ENCODE data around the gene DTD1.

Gene DTD1

DNA sequence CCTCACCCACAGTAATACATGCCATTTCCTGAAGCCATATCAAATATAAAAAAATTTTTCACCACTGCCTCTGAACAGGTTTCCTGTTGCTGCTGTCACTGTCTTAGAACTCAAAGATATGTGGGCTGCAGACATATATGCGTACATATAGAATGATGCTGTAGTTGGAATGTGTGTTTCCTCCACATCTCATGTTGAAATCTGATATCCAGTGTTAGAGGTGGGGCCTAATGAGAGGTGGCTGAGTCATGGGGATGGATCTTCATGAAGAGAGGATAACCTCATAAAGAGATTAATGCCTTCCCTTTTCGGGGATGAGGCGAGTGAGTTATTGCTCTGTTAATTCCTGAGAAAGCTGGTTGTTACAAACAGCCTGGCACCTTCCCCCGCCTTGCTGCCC, 218.0 kb downstream of the DTD1 start:
- POLR2A ChIA-PET = no interaction called here
- TF ChIP-seq ZNF366 (tag by site-specific recombination; conservative IDR thresholded peaks at IDR 0.05) (peak; percentile 60; the same call in 1 of the 2 replicates), ELK4 (IDR thresholded peaks at IDR 0.05; ENCODE audit: borderline replicate concordance, low read depth, low read length) (no peak), PRDM1 (tag by site-specific recombination; IDR thresholded peaks at IDR 0.05) (0 out of 2 replicates have a peak, but pooled peaks have one; percentile 12), SP7 (tag by site-specific recombination; IDR thresholded peaks at IDR 0.05) (peak; percentile 84), SCRT2 (tag by site-specific recombination; IDR thresholded peaks at IDR 0.05) (0 out of 2 replicates have a peak, but pooled peaks have one; percentile 14), KLF8 (tag by site-specific recombination; IDR thresholded peaks at IDR 0.05) (0 out of 2 replicates have a peak, but pooled peaks have one; percentile 40), ZNF214 (tag by site-specific recombination; IDR thresholded peaks at IDR 0.05; ENCODE audit: borderline replicate concordance) (no peak), PRDM10 (tag by site-specific recombination; IDR thresholded peaks at IDR 0.05) (peak; percentile 60), ZNF157 (tag by site-specific recombination; IDR thresholded peaks at IDR 0.05) (no peak)
- TF ChIP-seq, protein P1, sequence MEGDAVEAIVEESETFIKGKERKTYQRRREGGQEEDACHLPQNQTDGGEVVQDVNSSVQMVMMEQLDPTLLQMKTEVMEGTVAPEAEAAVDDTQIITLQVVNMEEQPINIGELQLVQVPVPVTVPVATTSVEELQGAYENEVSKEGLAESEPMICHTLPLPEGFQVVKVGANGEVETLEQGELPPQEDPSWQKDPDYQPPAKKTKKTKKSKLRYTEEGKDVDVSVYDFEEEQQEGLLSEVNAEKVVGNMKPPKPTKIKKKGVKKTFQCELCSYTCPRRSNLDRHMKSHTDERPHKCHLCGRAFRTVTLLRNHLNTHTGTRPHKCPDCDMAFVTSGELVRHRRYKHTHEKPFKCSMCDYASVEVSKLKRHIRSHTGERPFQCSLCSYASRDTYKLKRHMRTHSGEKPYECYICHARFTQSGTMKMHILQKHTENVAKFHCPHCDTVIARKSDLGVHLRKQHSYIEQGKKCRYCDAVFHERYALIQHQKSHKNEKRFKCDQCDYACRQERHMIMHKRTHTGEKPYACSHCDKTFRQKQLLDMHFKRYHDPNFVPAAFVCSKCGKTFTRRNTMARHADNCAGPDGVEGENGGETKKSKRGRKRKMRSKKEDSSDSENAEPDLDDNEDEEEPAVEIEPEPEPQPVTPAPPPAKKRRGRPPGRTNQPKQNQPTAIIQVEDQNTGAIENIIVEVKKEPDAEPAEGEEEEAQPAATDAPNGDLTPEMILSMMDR (tag by site-specific recombination; IDR thresholded peaks at IDR 0.05) = no peak
- TF ChIP-seq, protein P2, sequence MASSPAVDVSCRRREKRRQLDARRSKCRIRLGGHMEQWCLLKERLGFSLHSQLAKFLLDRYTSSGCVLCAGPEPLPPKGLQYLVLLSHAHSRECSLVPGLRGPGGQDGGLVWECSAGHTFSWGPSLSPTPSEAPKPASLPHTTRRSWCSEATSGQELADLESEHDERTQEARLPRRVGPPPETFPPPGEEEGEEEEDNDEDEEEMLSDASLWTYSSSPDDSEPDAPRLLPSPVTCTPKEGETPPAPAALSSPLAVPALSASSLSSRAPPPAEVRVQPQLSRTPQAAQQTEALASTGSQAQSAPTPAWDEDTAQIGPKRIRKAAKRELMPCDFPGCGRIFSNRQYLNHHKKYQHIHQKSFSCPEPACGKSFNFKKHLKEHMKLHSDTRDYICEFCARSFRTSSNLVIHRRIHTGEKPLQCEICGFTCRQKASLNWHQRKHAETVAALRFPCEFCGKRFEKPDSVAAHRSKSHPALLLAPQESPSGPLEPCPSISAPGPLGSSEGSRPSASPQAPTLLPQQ (tag by site-specific recombination; IDR thresholded peaks at IDR 0.05) = 0 out of 2 replicates have a peak, but pooled peaks have one; percentile 19
- TF ChIP-seq, protein P3, sequence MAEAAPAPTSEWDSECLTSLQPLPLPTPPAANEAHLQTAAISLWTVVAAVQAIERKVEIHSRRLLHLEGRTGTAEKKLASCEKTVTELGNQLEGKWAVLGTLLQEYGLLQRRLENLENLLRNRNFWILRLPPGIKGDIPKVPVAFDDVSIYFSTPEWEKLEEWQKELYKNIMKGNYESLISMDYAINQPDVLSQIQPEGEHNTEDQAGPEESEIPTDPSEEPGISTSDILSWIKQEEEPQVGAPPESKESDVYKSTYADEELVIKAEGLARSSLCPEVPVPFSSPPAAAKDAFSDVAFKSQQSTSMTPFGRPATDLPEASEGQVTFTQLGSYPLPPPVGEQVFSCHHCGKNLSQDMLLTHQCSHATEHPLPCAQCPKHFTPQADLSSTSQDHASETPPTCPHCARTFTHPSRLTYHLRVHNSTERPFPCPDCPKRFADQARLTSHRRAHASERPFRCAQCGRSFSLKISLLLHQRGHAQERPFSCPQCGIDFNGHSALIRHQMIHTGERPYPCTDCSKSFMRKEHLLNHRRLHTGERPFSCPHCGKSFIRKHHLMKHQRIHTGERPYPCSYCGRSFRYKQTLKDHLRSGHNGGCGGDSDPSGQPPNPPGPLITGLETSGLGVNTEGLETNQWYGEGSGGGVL (tag by site-specific recombination; IDR thresholded peaks at IDR 0.05) = 0 out of 2 replicates have a peak, but pooled peaks have one; percentile 12
- H3K4me1 ChIP-seq (ENCODE audit: control insufficient read depth, insufficient read depth, low read length) = no peaks in the 10 kb centered on the region
- no peaks in the 10 kb centered on the region for H3K36me3 ChIP-seq (ENCODE audit: control insufficient read depth in 2 of 2, insufficient read depth in 1 of 2, low read length in 2 of 2)
- H3K4me3 ChIP-seq (ENCODE audit: low read depth, low read length) = no peak overlapping the region
- no peak overlapping the region for H3K27ac ChIP-seq (ENCODE audit: extremely low read depth, low read depth, low read length)
- CTCF ChIA-PET = interaction anchor here (0.6 kb wide), 1 partner anchor 84 kb away, joined by 5 read pairs; no protein-coding TSS in a partner anchor
- H3K9me3 ChIP-seq (ENCODE audit: control insufficient read depth, insufficient read depth, low read depth, low read length) = no peaks in the 10 kb centered on the region

DNA sequence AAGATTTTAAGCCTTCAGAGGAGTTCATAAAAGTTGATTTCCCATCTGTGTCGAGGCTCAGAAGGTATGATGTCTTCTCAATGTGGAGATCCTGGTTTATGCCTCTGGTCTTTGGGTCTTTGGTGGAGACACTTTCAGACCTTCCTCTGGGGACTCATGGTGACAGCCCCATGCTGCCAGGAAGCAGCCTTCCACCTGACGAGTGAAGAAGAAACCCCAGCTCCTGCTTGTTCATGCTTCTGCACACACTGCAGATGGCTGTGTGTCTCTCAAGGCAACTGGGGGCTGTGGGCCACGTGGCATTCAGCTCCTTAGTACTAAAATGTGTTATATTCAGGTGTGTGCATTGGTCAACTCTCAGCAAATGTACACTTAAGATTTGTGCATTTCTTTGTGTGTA, 220.9 kb downstream of the DTD1 start:
- no peak overlapping the region for H3K27ac ChIP-seq (ENCODE audit: extremely low read depth, low read depth, low read length)
- no peaks in the 10 kb centered on the region for H3K9me3 ChIP-seq (ENCODE audit: control insufficient read depth, insufficient read depth, low read depth, low read length)
- no peaks in the 10 kb centered on the region for H3K36me3 ChIP-seq (ENCODE audit: control insufficient read depth in 2 of 2, insufficient read depth in 1 of 2, low read length in 2 of 2)
- POLR2A ChIA-PET = no interaction called here
- H3K4me3 ChIP-seq (ENCODE audit: low read depth, low read length) = no peak overlapping the region
- CTCF ChIA-PET = no interaction called here
- no peaks in the 10 kb centered on the region for H3K4me1 ChIP-seq (ENCODE audit: control insufficient read depth, insufficient read depth, low read length)
- TF ChIP-seq ZNF660 (tag by site-specific recombination; IDR thresholded peaks at IDR 0.05) (no peak), ZNF76 (tag by site-specific recombination; IDR thresholded peaks at IDR 0.05; ENCODE audit: borderline replicate concordance, low read depth) (no peak), OSR2 (tag by site-specific recombination; IDR thresholded peaks at IDR 0.05) (no peak), SCRT2 (tag by site-specific recombination; IDR thresholded peaks at IDR 0.05) (no peak), MZF1 (tag by site-specific recombination; IDR thresholded peaks at IDR 0.05; ENCODE audit: borderline replicate concordance) (no peak), ZBTB21 (tag by site-specific recombination; IDR thresholded peaks at IDR 0.05) (no peak), ZNF2 (tag by site-specific recombination; IDR thresholded peaks at IDR 0.05) (no peak), ZNF560 (tag by site-specific recombination; IDR thresholded peaks at IDR 0.05; ENCODE audit: borderline replicate concordance) (no peak), ZFP3 (tag by site-specific recombination; IDR thresholded peaks at IDR 0.05; ENCODE audit: low read depth) (no peak), PRDM1 (tag by site-specific recombination; IDR thresholded peaks at IDR 0.05) (no peak), ZNF350 (tag by site-specific recombination; IDR thresholded peaks at IDR 0.05) (no peak)
- TF ChIP-seq, protein P4, sequence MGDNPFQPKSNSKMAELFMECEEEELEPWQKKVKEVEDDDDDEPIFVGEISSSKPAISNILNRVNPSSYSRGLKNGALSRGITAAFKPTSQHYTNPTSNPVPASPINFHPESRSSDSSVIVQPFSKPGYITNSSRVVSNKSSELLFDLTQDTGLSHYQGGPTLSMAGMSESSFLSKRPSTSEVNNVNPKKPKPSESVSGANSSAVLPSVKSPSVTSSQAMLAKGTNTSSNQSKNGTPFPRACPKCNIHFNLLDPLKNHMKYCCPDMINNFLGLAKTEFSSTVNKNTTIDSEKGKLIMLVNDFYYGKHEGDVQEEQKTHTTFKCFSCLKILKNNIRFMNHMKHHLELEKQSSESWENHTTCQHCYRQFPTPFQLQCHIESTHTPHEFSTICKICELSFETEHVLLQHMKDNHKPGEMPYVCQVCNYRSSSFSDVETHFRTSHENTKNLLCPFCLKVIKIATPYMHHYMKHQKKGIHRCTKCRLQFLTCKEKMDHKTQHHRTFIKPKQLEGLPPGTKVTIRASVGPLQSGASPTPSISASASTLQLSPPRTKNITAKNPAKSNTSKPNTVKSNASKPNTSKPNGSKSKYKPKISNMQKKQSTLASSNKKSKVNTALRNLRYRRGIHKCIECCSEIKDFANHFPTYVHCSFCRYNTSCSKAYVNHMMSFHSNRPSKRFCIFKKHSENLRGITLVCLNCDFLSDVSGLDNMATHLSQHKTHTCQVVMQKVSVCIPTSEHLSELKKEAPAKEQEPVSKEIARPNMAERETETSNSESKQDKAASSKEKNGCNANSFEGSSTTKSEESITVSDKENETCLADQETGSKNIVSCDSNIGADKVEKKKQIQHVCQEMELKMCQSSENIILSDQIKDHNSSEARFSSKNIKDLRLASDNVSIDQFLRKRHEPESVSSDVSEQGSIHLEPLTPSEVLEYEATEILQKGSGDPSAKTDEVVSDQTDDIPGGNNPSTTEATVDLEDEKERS (tag by site-specific recombination; IDR thresholded peaks at IDR 0.05) = no peak

All from HEK293 (cell line).